GM21526 (cell line): ENCODE results near the gene PCNX1.
"Not testable (repeated sequence)": the region's sequence is repeated elsewhere in the genome, so short reads cannot be mapped to it uniquely, and the experiment has no call there.

ENCODE experiments used
- ATAC-seq: cut with Tn5 transposase; IDR thresholded peaks from one replicate; pipeline ENCODE4 v1.9.1; 2021; ENCODE audit warnings: moderate library complexity; ENCODE audit not compliant: unreplicated experiment, low FRiP score

PCNX1 gene

DNA sequence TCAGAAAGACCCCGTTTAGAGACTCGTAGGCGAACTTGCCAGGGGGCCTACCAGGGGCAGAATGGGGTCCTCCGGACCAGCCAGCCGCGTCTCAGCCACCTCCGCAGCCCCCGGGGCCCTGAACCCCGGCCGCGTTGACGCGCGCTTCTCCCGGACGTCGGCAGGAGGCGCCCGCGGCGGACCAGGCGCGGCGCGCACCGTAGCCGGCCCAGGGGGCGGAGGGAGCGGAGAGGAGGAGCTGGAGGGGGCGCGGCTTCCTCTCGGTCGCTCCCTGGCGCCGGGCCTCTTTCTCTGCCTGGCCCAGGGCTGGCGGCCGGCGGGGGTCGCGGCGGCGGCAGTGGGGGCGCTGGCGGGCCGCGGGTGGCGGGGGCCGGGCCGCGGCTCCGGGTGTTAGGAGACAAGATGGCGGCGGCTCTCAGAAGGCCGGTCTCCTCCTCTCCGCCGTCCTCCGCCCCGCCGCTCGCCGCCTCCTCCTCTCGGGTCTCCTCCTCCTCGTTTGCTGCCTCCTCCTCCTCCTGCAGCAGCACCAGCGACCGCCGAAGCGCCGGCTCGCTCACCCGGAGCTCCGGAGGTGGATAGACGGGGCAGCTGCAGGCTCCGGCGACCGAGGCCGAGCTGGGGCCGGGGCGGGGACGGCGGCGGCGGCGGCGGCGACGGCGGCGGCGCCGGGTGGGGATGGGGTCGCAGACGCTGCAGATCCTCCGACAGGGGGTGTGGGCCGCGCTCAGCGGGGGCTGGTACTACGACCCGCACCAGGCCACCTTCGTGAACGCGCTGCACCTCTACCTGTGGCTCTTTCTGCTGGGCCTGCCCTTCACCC is at the start of gene PCNX1:
TSS of gene PCNX1 (plus strand) at position 284 of the 820 bp plus-strand sequence. CDS start at position 676, 392 bp downstream.
- ATAC-seq: peak; percentile 65

DNA sequence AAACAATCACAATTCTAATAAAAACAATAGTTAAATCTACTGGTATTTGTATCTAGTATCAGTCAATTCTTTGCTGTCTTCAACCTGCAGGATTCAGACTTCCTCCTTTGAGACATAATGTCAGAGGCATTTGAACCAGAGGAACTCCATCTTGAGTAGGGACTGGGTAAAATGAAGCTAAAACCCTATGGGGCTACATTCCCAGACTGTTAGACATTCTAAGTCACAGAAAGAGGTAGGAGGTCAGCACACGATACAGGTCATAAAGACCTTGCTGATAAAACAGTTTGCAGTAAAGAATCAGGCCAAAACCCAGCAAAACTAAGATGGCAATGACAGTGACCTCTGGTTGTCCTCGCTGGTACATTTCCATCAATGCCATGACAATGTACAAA is 49.8 kb upstream of the PCNX1 start:
- ATAC-seq: no peak

DNA sequence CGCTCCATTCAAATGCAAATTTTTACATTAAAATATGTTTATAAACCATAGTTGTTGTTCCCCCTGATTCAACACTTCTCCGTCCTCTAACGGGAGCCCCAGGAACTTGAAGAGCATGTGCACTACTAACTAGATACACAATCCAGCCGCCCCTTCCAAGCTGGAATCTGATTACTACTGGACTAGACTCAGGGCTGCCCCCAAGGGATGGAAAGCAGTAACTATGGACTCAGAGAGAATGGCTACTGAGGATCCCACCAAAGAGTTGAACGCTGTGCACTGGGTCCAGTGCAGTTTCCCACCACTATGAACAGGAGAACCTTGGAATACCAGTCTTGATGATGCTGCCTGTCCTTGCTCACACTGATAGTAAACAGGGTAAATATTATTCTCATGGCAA is 48.6 kb upstream of the PCNX1 start:
- ATAC-seq: no peak

DNA sequence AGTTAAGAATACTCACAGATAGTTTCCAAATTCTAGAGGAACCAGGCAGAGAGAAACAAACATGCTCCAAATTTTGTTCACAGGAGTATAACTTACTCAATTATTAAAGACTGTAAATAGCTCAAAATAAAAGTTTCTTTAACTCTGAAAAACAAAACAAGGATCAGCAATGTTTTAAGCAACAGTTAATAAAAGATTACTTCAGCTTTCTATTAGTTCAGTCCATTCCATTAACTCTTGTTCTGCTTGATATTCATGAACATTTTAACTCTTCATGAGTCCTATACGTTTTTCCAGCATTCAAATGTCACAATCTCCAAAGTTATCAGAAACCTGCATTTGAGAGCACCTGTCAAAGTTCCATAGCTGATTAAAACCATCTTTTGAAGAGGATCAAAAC is 40.3 kb upstream of the PCNX1 start:
- ATAC-seq: not testable (repeated sequence)

DNA sequence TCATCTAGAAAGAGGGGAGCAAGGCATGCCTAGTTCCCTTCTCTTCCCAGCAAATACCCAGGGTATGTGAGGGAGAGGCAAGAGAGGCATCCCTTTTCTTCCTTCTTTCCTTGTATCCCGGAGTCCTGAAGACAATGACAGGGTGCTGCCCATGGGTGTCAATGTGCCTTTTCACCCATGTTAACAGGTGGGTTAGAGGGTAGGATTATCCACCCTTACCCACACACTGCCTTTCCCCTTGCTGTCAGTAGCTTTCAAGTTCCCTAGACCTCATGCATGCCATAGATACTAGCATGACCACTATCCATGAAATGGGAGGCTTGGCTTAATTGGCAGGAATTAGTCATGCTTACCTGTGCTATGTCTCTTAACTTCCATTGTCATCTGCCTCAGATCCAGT is 36.3 kb upstream of the PCNX1 start:
- ATAC-seq: no peak

DNA sequence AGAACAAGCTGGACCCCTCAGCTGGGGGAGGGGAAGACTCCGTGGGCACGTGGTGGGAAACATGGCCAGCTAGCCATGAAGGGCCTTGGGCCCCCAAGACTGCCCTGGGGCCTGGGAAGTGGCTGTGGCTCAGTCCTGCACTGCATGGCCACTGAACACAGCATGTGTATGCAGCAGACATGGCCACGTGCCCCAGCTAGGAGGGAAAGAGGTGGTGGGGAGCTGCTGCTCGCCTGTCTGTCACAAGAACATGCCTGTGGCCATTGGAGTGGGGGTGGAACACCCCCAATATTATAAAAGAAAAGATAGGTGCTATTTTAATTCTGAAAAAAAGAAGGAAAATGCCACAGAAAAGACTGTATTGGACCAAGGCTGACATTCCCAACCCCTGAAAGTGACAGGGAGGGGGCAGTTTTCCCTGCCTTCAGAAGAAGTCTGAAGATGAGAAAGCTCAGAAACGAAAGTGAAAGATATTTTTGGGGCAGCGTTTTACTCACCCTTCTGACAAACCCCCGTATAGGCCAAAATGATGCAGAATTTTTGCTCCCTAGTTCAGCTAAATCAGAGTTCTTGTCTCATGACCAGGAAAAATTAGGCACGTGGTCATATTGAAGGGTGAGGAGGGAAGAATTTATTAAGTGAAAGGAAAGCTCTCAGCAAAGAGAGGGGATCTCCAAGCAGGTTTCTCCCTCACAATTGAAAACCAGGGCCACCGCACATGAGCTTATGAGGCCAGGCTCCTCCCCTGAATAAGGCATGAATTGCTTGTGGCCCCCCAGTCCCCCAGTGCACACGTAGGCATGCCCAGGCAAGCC is 35.2 kb upstream of the PCNX1 start:
- no peak for ATAC-seq

DNA sequence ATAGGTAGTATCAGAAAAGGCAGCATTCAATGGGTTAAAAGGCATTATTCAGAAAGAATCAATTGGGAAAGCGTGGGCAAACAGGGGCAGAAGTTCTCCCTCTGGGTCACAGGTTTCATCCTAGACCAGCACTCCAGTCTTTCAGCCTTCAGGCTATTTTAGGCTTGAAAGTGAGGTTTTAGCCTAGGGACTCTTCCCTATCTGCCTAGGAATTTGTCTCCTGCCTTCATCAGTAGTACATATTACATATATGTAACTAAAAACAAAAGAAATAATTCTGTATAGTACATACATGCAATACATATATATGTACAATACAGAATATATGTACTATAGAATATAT is 34.6 kb upstream of the PCNX1 start:
- ATAC-seq: no peak

DNA sequence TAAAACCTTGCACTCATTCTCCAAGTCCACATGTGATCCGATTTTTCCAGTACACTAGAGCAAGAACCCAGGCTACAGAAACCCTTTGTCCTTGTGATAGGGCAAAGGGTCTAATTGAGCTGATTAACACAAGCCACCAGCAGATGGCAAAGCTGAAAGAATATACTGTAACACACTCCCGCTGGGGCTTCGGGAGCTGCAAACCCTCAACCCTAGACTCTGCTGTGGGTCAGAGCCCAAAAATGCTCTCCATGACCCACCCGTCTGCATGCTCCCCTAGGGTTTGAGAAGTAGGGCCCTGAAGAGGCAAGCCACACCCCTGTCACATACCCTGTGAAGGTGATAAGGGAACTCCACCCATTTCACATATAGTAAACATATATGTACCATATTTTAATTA is 33.6 kb upstream of the PCNX1 start:
- ATAC-seq: no peak

DNA sequence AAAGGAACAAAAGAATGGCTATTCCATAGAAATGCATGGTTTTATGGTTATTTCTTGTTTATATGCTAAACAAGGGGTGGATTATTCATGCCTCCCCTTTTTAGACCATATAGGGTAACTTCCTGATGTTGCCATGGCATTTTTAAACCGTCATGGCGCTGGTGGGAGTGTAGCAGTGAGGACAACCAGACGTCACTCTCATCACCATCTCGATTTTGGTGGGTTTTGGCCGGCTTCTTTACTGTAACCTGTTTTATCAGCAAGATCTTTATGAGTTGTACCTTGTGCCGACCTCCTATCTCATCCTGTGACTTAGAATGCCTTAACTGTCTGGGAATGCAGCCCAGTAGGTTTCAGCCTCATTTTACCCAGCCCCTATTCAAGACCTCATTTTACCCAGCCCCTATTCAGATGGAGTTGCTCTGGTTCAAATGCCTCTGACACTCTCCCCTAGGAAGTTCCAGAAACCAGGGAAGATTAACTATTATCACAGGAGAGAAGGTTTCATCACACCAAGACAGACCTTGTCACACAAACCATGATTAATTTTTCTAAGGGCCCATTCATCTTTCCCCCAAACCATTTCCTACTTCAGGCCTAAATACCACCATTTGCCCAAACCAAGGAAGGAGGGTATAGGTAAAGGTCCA is 31.3 kb upstream of the PCNX1 start:
- ATAC-seq: not testable (repeated sequence)

DNA sequence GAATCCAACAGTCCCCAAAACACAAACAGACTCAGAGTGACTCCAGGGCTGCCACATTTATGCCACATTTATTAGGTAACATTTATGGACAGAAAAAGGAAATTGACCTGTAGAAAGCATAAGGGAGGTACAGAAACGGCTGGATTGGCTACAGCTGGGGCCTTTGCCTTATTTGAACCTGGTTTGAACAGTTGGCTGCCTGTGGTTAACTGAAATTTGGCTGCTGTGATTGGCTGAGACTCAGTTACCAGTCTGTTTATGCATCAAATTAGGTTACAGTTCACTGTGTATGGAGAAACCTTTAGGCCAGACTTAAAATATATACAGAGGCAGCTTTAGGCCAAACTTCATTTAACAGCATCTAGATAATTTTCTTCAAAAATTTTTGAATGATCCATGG is 27.8 kb upstream of the PCNX1 start:
- no peak for ATAC-seq

DNA sequence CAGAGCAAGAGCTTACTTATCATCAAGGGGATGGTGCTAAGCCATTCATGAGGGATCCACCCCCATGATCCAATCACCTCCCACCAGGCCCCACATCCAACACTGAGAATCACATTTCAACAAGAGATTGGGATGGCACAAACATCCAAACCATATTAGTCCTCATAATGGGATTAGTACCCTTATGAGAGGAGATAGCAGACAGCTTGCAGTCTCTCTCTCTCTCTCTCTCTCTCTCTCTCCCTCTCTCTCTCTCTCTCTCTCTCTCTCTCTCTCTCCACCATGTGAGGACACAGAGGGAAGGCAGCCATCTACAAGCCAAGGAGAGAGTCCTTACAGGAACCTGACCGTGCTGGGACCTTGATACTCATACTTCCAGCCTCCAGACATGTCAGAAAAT is 26.4 kb upstream of the PCNX1 start:
- ATAC-seq: not testable (repeated sequence)

DNA sequence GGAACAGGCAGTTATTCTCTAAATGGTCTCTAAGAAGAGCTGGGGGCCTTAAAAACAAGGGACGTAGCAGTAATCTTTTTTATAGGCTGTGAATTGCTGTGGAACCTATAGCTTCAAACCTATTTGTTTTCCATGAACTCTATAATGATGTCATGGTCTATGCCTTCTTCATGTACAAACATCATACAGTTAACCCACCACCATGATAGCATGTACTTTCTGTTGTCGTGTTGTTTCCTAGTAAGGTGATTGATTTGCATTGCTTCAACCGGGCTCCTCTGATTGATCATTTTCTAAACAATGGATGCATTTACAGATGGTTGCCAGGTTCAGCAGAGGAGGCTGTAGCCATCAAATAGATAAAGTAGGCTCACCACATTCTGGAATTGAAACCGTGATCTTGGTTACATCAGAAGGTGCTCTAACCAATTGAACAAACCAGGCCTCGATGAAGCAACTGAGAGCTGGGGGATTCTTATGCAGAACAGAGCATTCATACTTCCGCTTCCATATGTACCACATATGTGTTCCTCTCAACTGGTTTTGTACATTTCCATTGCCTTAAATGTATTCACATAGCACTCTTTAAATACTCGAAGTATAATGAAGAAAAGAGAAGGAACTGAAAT is 25.6 kb upstream of the PCNX1 start:
- ATAC-seq: peak; percentile 46

DNA sequence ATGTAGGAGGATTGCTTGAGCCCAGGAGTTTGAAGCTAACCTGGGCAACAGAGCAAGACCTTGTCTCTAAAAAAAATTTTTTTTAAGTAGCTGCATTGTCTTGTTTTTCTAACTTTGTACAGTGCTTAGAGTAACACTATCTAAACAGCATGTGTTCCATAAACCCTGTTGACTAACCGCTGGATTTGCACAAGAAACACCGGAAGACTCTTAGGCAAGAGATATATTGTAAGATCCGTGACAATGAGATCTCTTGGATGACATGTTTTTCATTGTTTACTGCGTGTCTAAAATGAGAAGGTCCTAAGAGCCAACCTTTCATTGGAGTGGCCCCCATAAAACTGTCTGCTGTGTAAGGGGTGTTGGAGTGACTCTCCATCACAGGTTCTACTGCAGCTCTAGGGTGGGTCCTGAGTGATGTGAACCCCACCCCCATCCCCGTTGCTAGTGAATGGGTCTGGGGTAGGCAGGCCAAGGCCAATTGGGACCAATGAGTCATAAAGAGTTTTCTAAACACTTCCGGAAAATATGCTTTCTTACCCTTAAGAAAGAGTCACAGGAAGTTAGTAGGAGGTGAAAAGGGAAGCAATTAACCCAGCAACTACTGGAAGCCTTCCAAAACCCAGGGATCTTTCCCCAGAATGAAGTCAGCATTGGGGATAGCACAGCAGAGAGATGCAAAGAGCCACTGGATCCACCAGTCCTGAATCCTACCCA is 24.3 kb upstream of the PCNX1 start:
- no peak for ATAC-seq

DNA sequence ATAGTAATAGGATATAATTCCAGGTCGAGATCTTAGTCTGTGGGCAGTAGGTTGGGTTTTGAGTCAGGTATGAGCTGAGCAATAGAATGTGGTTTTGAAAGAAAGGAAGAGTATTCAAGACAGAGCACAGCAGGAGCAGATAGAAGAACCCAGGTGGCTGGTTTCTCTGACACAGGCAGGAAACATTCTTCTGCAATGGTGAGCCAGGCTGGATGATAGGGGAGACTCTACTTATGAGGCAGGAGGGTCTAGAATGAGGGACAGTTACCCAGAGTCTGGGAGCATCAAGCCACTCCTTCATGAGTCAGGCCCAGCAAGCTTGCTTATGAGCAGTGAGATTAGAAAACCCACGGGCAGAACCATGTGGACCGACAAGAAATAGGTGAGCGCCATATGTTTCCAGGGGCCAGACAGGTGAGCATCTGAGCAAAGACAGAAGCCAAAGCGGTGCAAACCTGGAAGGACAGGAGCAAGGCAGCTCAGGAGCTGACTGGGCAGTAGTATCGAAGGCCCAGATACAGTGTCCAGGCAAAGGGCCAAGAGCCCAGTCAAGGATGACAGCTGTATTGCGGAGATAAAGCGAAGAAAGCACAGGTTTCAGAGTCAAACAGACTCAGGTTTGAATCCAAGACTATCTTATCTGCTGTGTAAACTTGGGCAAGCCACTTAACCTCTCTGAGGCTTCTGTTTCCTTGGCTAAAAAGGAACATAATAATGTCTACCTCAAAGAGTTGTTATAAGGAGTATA is 22.5 kb upstream of the PCNX1 start:
- no peak for ATAC-seq

DNA sequence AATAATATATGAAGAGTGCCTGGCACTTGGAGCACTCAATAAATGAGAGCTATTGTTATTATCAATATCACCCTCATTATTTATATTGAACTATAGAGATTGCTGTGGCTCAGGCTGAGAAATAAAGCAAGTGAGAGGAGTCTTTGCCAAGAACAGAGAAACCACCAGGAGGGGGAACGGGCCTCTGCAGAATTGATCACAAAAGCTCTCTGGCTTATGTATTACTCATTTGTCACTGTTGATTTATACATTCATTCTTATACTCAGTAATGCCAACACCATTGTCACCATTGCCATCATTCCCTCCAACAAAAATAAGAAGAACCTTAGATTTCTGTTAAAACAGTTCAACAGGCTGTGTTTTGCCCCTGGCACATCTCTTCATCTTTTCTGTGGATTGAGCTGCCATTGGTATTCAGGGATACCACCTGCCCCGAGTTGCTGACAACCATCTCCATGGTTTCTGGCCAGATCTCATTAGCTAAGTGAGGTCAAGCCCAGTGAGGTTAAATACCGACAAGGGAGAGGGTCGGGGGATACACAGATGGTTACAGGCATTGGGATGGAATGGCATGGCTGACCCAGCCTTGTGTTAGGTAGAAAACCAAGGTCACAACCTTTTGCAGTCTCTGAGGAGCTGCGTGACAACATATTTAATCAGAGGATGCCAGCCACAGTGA is 21.8 kb upstream of the PCNX1 start:
- ATAC-seq: no peak

DNA sequence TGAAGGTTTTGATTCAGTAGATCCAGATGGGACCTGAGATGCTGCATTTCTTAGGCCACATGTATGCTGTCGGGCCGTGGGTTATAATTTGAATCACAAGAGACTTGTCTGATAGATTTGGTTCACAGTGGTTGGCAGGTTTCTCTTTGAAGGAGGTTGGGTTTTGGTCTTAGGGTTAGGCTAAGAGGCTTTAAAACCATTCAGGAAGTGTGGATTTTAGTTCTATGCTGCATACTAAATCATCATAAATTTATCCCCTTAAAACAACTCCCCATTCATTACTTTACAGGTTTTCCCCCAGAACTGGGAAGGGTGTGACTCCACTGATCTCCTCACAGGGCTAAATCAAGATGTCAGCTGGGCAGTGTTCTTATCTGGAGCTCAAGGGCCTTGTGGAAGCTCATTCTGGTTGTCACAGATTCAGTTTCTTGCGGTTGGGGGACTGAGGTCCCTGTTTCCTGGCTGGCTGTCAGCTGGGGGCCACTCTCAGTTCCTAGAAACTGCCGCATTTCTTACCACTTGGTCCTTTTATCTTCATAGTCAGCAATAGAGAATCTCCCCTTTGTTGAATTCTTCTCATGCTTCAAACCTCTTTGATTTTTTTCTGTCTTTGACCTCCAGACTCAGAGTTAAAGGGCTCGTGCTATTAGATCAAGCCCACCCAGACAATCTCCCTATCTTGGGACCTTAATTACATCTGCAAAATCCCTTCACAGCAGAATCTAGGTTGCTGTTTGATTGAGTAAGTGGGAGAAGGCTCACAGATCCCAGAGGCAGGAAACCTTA is 20.6 kb upstream of the PCNX1 start:
- peak; percentile 34 for ATAC-seq

DNA sequence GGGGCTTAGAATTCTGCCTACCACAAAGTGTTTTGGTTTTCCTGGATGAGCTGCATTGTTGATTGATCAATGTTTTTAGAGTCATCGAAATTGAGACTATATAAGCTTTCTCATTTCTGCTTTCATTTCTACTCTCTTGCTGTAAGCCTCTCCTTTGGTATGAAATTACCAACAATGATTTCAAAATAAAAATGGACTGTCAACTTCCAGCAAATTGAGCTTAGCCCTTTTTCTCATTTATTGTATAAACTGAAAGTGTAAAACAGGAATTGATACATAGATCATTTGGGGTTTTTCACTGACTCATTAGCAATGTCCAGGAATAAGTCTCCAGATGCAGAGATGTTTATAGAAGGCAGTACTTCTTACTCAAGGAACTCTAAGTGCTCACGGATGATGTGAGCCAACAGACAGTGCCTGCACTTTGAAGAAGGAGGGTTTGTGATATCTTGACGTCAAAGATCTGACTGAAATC is 20.0 kb upstream of the PCNX1 start:
- peak; percentile 40 for ATAC-seq
